Thoracic aorta (tissue), 2 donors: Measurements from ENCODE around the gene PDE4D. TPM values are rescaled to one million over a fixed set of nuclear protein-coding genes. Genes with fewer than 3 reads are reported as not detected.

Experiments
- ATAC-seq: fragments of 150-250 bp; one replicate; pipeline ENCODE4 v1.8.0; 2017; ENCODE audit warnings: low read depth; ENCODE audit not compliant: insufficient number of reproducible peaks, low FRiP score
- DNase-seq: peaks from one replicate; pipeline ENCODE4 v3.0.0-alpha.2; 2020; ENCODE audit warnings: low spot score
- H3K27ac ChIP-seq, 2 donors: fragments of 200-600 bp; sonication (generic); 1 replicate in 1 of 2; 2 replicates in 1 of 2; pipeline ENCODE4 v1.5.1; 2016; ENCODE audit warnings: mild to moderate bottlenecking in 2 of 2, moderate library complexity in 2 of 2
- H3K27me3 ChIP-seq: fragments of 200-600 bp; sonication (generic); replicated peaks from 2 replicates; pipeline ENCODE4 v1.6.0; 2016; ENCODE audit warnings: mild to moderate bottlenecking; ENCODE audit not compliant: insufficient read depth
- H3K36me3 ChIP-seq: fragments of 200-600 bp; sonication (generic); one replicate; pipeline ENCODE4 v1.5.1; 2016
- H3K4me1 ChIP-seq, 2 donors: fragments of 200-600 bp; sonication (generic); 1 replicate in 1 of 2; 2 replicates in 1 of 2; pipeline versions ENCODE4 v1.5.1 to v1.6.0; 2016; ENCODE audit warnings: low read depth in 2 of 2, mild to moderate bottlenecking in 1 of 2; ENCODE audit not compliant: control insufficient read depth in 1 of 2
- H3K4me3 ChIP-seq: fragments of 200-600 bp; sonication (generic); 2 replicates; pipeline ENCODE4 v1.5.1; 2016; ENCODE audit warnings: mild to moderate bottlenecking
- H3K9me3 ChIP-seq: fragments of 200-600 bp; sonication (generic); 2 replicates; pipeline ENCODE4 v1.5.1; 2016
- total RNA-seq, 2 donors: library from RNA; depleted of rRNA; stranded (reverse); fragments of >200 nt; gene quantifications; one replicate each; pipeline versions ENCODE4 v1.1.0 to v1.2.3, GENCODE V29; 2016
- TF ChIP-seq, protein P1 (sequence below): fragments of 200-600 bp; sonication (generic); IDR thresholded peaks from one replicate; pipeline ENCODE4 v1.5.1; 2019; ENCODE audit warnings: antibody characterized with exemption

PDE4D gene
- total RNA-seq, 2 donors from 2014 or later = 34.0 to 85.8 TPM

DNA sequence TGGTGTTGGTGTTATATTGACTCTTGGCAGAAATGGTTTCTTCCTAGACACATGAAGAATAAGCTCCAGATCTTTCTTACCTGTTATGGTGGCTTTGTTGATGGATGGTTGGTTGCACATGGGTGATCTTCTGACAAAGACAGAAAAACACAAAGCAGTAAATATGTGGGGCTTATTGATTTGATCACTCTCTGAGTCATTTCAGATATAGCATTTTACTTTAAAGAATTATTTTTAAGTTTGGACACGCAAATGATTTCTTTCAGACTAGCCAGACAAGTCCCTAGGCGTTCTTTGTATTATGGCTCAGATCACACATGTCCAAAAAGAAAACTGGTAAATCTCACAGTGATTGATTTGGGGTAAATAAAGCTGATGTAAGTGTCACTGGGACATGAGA is 713.0 kb downstream of the PDE4D start:
- H3K4me1 ChIP-seq = no peaks in the 10 kb centered on the region
- ATAC-seq = no peak
- no peaks in the 10 kb centered on the region for H3K9me3 ChIP-seq
- no peak for DNase-seq
- no peak overlapping the region for H3K4me3 ChIP-seq
- H3K27me3 ChIP-seq = no peaks in the 10 kb centered on the region
- TF ChIP-seq, protein P1, sequence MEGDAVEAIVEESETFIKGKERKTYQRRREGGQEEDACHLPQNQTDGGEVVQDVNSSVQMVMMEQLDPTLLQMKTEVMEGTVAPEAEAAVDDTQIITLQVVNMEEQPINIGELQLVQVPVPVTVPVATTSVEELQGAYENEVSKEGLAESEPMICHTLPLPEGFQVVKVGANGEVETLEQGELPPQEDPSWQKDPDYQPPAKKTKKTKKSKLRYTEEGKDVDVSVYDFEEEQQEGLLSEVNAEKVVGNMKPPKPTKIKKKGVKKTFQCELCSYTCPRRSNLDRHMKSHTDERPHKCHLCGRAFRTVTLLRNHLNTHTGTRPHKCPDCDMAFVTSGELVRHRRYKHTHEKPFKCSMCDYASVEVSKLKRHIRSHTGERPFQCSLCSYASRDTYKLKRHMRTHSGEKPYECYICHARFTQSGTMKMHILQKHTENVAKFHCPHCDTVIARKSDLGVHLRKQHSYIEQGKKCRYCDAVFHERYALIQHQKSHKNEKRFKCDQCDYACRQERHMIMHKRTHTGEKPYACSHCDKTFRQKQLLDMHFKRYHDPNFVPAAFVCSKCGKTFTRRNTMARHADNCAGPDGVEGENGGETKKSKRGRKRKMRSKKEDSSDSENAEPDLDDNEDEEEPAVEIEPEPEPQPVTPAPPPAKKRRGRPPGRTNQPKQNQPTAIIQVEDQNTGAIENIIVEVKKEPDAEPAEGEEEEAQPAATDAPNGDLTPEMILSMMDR = no peak
- H3K27ac ChIP-seq = no peak overlapping the region
- H3K36me3 ChIP-seq = no peaks in the 10 kb centered on the region

DNA sequence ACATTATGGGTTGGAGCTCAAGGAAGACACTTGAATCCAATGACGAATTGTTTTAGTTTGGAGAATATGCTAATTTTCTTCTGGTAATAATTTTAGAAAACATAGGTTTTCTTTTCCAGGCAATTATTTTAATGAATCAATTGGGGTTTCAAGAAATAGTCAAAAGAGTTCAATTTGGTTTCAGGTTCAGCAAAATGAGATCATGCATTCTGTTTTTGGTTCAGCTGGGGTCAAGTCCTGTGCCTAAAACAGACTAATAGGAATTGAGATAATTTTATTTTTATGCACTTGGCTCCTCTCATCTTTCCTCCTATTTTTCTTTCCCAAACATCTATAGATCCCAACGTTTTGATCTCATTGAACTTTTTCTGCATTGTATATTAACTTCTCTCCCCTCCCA is 713.8 kb downstream of the PDE4D start:
- DNase-seq = no peak
- no peaks in the 10 kb centered on the region for H3K4me1 ChIP-seq
- H3K4me3 ChIP-seq = no peak overlapping the region
- no peak for ATAC-seq
- no peaks in the 10 kb centered on the region for H3K27me3 ChIP-seq
- no peak overlapping the region for H3K27ac ChIP-seq
- no peaks in the 10 kb centered on the region for H3K36me3 ChIP-seq
- TF ChIP-seq, protein P1 = no peak
- no peaks in the 10 kb centered on the region for H3K9me3 ChIP-seq

GRCh38 chr5:59178482-59178881 is 715.0 kb downstream of the PDE4D start:
- ATAC-seq = no peak

DNA sequence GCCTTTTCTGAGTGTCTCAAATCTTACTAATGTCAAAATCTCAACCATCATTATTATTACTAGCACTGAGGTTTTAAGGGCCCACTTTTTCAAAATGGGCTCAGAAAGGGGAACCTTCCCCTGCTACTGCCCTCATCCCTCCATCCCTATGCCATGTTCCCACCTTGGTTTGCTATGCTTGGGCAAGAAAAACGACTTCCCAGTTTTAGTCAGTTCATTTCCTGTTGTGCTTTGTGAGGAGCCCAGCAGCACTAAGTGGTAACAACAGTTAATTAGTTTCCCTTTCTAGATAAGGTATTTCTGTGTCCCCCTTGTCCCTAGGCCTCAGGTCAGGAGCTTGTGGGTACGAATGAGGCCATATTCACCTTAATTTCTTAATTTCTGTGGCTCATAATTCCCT is 715.5 kb downstream of the PDE4D start:
- TF ChIP-seq, protein P1 = no peak
- Histone ChIP-seq H3K36me3 (no peaks in the 10 kb centered on the region), H3K4me3 (no peak overlapping the region), H3K27ac (no peak overlapping the region), H3K27me3 (no peaks in the 10 kb centered on the region), H3K9me3 (no peaks in the 10 kb centered on the region), H3K4me1 (no peaks in the 10 kb centered on the region)
- DNase-seq (no peak), ATAC-seq (no peak)

More at GRCh38 chr5:59178482-59178881, 715.0 kb downstream of the PDE4D start:
- no peaks in the 10 kb centered on the region for H3K4me1 ChIP-seq
- H3K9me3 ChIP-seq = no peaks in the 10 kb centered on the region
- H3K4me3 ChIP-seq = no peak overlapping the region
- DNase-seq = no peak
- H3K27ac ChIP-seq = no peak overlapping the region
- TF ChIP-seq, protein P1 = no peak
- H3K36me3 ChIP-seq = no peaks in the 10 kb centered on the region
- no peaks in the 10 kb centered on the region for H3K27me3 ChIP-seq

DNA sequence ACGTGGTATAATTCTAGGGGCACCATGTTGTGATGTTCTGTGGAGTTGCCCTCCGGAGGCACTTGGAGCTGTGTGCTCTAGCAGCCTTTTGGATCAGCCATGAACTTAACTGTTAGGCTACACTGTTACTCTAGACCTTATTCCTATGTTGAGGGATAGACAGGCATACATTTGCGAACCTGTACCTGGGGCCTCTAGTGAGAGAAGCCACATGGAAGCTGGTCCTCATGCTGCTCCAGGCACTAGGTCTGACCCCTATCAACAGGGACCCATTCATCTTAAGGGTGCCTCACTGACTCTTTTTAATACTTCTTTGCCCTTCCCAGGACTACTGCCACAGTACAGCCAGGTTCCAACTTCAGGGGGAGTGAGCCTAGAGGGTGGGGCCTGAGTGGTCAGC is 715.9 kb downstream of the PDE4D start:
- H3K4me1 ChIP-seq = no peaks in the 10 kb centered on the region
- TF ChIP-seq, protein P1 = no peak
- DNase-seq = no peak
- ATAC-seq = no peak
- no peaks in the 10 kb centered on the region for H3K27me3 ChIP-seq
- no peak overlapping the region for H3K4me3 ChIP-seq
- no peaks in the 10 kb centered on the region for H3K9me3 ChIP-seq
- H3K36me3 ChIP-seq = no peaks in the 10 kb centered on the region
- no peak overlapping the region for H3K27ac ChIP-seq
